Astrocyte (in vitro differentiated cells and primary cell): Measurements from ENCODE around the gene CFAP65. TPM values are rescaled to one million over a fixed set of nuclear protein-coding genes. Genes with fewer than 3 reads are reported as not detected.

Experiments used
- DNase-seq: peaks from one replicate; pipeline ENCODE4 v3.0.0-alpha.2; 2010; ENCODE audit warnings: low read depth
- FAIRE-seq: peaks from 2 replicates; lab custom pipeline; 2011; peaks lifted over from hg19 to GRCh38; lab: Jason Lieb, UNC
- H2AFZ ChIP-seq: 2 replicates; pipeline ENCODE4 v1.6.0; 2012; ENCODE audit warnings: low read depth, low read length, inconsistent platforms
- H3K27ac ChIP-seq: 2 replicates; pipeline ENCODE4 v1.5.1; 2011; ENCODE audit warnings: low read depth, low read length, inconsistent platforms
- H3K27me3 ChIP-seq: 2 replicates; pipeline ENCODE4 v1.6.0; 2011; ENCODE audit warnings: low read length, inconsistent platforms; ENCODE audit not compliant: insufficient read depth
- H3K36me3 ChIP-seq: 2 replicates; pipeline ENCODE4 v1.5.1; 2011; ENCODE audit warnings: low read length, inconsistent platforms; ENCODE audit not compliant: insufficient read depth
- H3K4me1 ChIP-seq: 2 replicates; pipeline ENCODE4 v1.5.1; 2011; ENCODE audit warnings: low read length, inconsistent platforms; ENCODE audit not compliant: insufficient read depth
- H3K4me2 ChIP-seq: 2 replicates; pipeline ENCODE4 v1.6.0; 2012; ENCODE audit warnings: low read length, inconsistent platforms
- H3K4me3 ChIP-seq: 2 replicates; pipeline ENCODE4 v1.5.1; 2011; ENCODE audit warnings: low read depth, mild to moderate bottlenecking, low read length, inconsistent platforms; ENCODE audit not compliant: insufficient read depth
- H3K79me2 ChIP-seq: 2 replicates; pipeline ENCODE4 v1.6.0; 2012; ENCODE audit warnings: mild to moderate bottlenecking, low read length, inconsistent platforms; ENCODE audit not compliant: insufficient read depth
- H3K9ac ChIP-seq: 2 replicates; pipeline ENCODE4 v1.6.0; 2012; ENCODE audit warnings: mild to moderate bottlenecking, low read length, inconsistent platforms
- H3K9me3 ChIP-seq: 2 replicates; pipeline ENCODE4 v1.5.1; 2012; ENCODE audit warnings: low read depth, mild to moderate bottlenecking, low read length, inconsistent platforms; ENCODE audit not compliant: insufficient read depth
- H4K20me1 ChIP-seq: 2 replicates; pipeline ENCODE4 v1.6.0; 2012; ENCODE audit warnings: low read length, inconsistent platforms; ENCODE audit not compliant: insufficient read depth
- H3K27ac Mint-ChIP-seq: one replicate; pipeline ENCODE4 v1.8.0; 2021; ENCODE audit warnings: mild to moderate bottlenecking, mixed read lengths; ENCODE audit not compliant: unreplicated experiment
- H3K27me3 Mint-ChIP-seq: one replicate; pipeline ENCODE4 v1.8.0; 2021; ENCODE audit warnings: low read depth, mixed read lengths; ENCODE audit not compliant: unreplicated experiment
- H3K36me3 Mint-ChIP-seq: one replicate; pipeline ENCODE4 v1.8.0; 2021; ENCODE audit warnings: low read depth, mixed read lengths; ENCODE audit not compliant: unreplicated experiment
- H3K4me1 Mint-ChIP-seq: one replicate; pipeline ENCODE4 v1.8.0; 2021; ENCODE audit warnings: low read depth, mixed read lengths; ENCODE audit not compliant: unreplicated experiment
- H3K4me3 Mint-ChIP-seq: one replicate; pipeline ENCODE4 v1.8.0; 2021; ENCODE audit warnings: mild to moderate bottlenecking, moderate library complexity, mixed read lengths; ENCODE audit not compliant: unreplicated experiment
- H3K9me3 Mint-ChIP-seq: one replicate; pipeline ENCODE4 v1.8.0; 2021; ENCODE audit warnings: mild to moderate bottlenecking, mixed read lengths; ENCODE audit not compliant: unreplicated experiment
- CTCF ChIP-seq: IDR thresholded peaks from 2 replicates; pipeline ENCODE4 v1.5.1; 2011; ENCODE audit warnings: low read depth, mild to moderate bottlenecking, inconsistent platforms, low read length, moderate library complexity; ENCODE audit not compliant: insufficient read depth
- EZH2 ChIP-seq: IDR thresholded peaks from 2 replicates; pipeline ENCODE4 v1.6.1; 2012; ENCODE audit warnings: mild to moderate bottlenecking, low read length, inconsistent platforms; ENCODE audit not compliant: insufficient read depth
- total RNA-seq: library from RNA; stranded (reverse); gene quantifications from 2 replicates; pipeline ENCODE4 v1.2.1, GENCODE V29; 2021

The CFAP65 gene
- total RNA-seq, 1 donor from 2014 or later, result 0.27 TPM

GRCh38 chr2:219054956-219055903 is 13.9 kb upstream of the CFAP65 start:
- H3K27ac Mint-ChIP-seq, result no peak overlapping the region
- no peaks in the 10 kb centered on the region for H3K4me1 Mint-ChIP-seq
- Histone ChIP-seq H3K27me3 (peaks cover 66% of the 10 kb centered on the region), H3K36me3 (no peaks in the 10 kb centered on the region), H3K4me1 (peaks cover 12% of the 10 kb centered on the region), H3K4me2 (no peak overlapping the region), H3K79me2 (no peaks in the 10 kb centered on the region), H2AFZ (no peak overlapping the region), H4K20me1 (peaks cover 13% of the 10 kb centered on the region), H3K4me3 (no peak overlapping the region), H3K9ac (no peak overlapping the region), H3K9me3 (no peaks in the 10 kb centered on the region), H3K27ac (no peak overlapping the region)
- peaks cover 6% of the 10 kb centered on the region for H3K9me3 Mint-ChIP-seq
- no peaks in the 10 kb centered on the region for H3K36me3 Mint-ChIP-seq
- no peak overlapping the region for H3K4me3 Mint-ChIP-seq
- DNase-seq, result no peak
- no peak for TF ChIP-seq EZH2
- TF ChIP-seq CTCF, result no peak
- FAIRE-seq, result no peak
- peaks cover 87% of the 10 kb centered on the region for H3K27me3 Mint-ChIP-seq

DNA sequence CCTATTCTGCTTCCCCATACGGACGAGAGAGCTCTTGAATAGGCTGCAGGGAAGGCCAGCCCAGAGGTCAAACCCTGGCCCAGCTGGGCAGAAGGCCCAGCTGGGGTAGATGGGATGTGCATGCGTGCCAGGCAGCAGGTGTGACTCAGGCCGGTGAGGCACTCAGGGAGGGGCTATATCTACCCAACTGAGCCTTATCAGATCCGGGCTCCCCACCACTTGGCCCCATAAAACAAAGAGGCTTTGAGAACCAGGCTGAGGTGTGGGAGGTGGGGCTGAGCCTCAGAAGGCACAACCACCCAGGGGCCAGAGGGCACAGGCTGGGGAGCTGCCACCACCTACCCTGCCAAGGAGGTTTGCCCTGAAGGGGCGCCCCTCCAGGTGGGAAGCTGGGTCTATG is 8.0 kb upstream of the CFAP65 start:
- Histone ChIP-seq H3K9ac (no peak overlapping the region), H3K27me3 (peaks cover 44% of the 10 kb centered on the region), H2AFZ (no peak overlapping the region), H4K20me1 (no peaks in the 10 kb centered on the region), H3K4me2 (no peak overlapping the region), H3K27ac (no peak overlapping the region), H3K36me3 (no peaks in the 10 kb centered on the region), H3K9me3 (no peaks in the 10 kb centered on the region), H3K4me3 (no peak overlapping the region), H3K4me1 (no peaks in the 10 kb centered on the region), H3K79me2 (no peaks in the 10 kb centered on the region)
- TF ChIP-seq EZH2 (no peak), CTCF (no peak)
- Mint-ChIP-seq H3K27ac (no peak overlapping the region), H3K9me3 (peaks cover 12% of the 10 kb centered on the region), H3K36me3 (no peaks in the 10 kb centered on the region), H3K4me1 (no peaks in the 10 kb centered on the region), H3K4me3 (no peak overlapping the region), H3K27me3 (peaks cover 87% of the 10 kb centered on the region)
- DNase-seq (no peak), FAIRE-seq (no peak)
